ENCODE measurements around the gene MBD3L3. TPM values are rescaled to one million over a fixed set of nuclear protein-coding genes. Genes with fewer than 3 reads are reported as not detected.

MBD3L3 gene
- total and polyA plus RNA-seq, 9 of the 15 experiments (the other 6 are each of a cell fraction or from before 2014, with no cell fraction given): not detected

- TF ChIP-seq UBTF (IDR thresholded peaks at IDR 0.05; ENCODE audit: borderline replicate concordance in 1 of 2, low read depth in 2 of 2, low read length in 2 of 2): 0 out of 4 replicates have a peak, but pooled peaks of 1 of the 2 experiments have one; percentile 52
- TF ChIP-seq ZBTB9 (CRISPR knock-in tag; IDR thresholded peaks at IDR 0.05): peak; percentile 61; the same call in 1 of the 2 replicates
- peak; percentile 70 for TF ChIP-seq ARID4B (CRISPR knock-in tag; IDR thresholded peaks at IDR 0.05)
- 0 out of 2 replicates have a peak, but pooled peaks have one; percentile 14 for TF ChIP-seq MYNN (IDR thresholded peaks at IDR 0.05)
- TF ChIP-seq MYNN (CRISPR knock-in tag; IDR thresholded peaks at IDR 0.05): no peak
- TF ChIP-seq ZNF444 (CRISPR knock-in tag; IDR thresholded peaks at IDR 0.05): no peak
Observed at GRCh38 chr19:7069042-7069903, 10.8 kb upstream of the MBD3L3 start, which contains the start of gene ZNF557 (continued).

All from K562 (cell line).